ENCODE results near the gene BCAR3. TPM values are rescaled to one million over a fixed set of nuclear protein-coding genes. Genes with fewer than 3 reads are reported as not detected.
A peak's percentile ranks its signal among the peaks of the same experiment; 100 is the strongest.

The BCAR3 gene
- total RNA-seq, 2 experiments from 2014 or later = 0.42 to 0.55 TPM

GRCh38 chr1:93638981-93639380 lies 42.7 kb downstream of the BCAR3 start:
- no peaks in the 10 kb centered on the region for H3K27me3 Mint-ChIP-seq (ENCODE audit: low read depth)
- CTCF ChIA-PET = interaction anchor here (0.7 to 1.3 kb wide), 3 partner anchors 10 to 69 kb away, joined by 4 to 6 read pairs (median 5); no protein-coding TSS in a partner anchor
- no peaks in the 10 kb centered on the region for H3K9me3 Mint-ChIP-seq
- intact Hi-C loops (cut with micrococcal nuclease) = loop anchor here (10.0 kb wide), 1 partner anchor 696 kb away; no protein-coding TSS in a partner anchor
- no peaks in the 10 kb centered on the region for H3K36me3 Mint-ChIP-seq (ENCODE audit: low read depth)
- H3K27ac Mint-ChIP-seq = no peak overlapping the region
- no peak for DNase-seq
- peaks cover 6% of the 10 kb centered on the region for H3K4me1 Mint-ChIP-seq (ENCODE audit: low read depth)
- no peak overlapping the region for H3K4me3 Mint-ChIP-seq

- Mint-ChIP-seq H3K27me3 (ENCODE audit: low read depth) (no peaks in the 10 kb centered on the region), H3K9me3 (no peaks in the 10 kb centered on the region), H3K27ac (no peak overlapping the region)
These were observed 43.3 kb downstream of the BCAR3 start for GRCh38 chr1:93638307-93638847.

GRCh38 chr1:93636712-93637111 lies 44.9 kb downstream of the BCAR3 start:
- no peak overlapping the region for H3K27ac Mint-ChIP-seq
- H3K27me3 Mint-ChIP-seq (ENCODE audit: low read depth) = no peaks in the 10 kb centered on the region
- CTCF ChIA-PET = interaction anchor here (10.3 kb wide), 1 partner anchor 178 kb away, joined by 188 read pairs; no protein-coding TSS in a partner anchor
- H3K4me1 Mint-ChIP-seq (ENCODE audit: low read depth) = no peaks in the 10 kb centered on the region
- intact Hi-C loops (cut with micrococcal nuclease) = loop anchor here (10.0 kb wide), 1 partner anchor 698 kb away; no protein-coding TSS in a partner anchor
- no peaks in the 10 kb centered on the region for H3K36me3 Mint-ChIP-seq (ENCODE audit: low read depth)
- no peaks in the 10 kb centered on the region for H3K9me3 Mint-ChIP-seq
- DNase-seq = no peak
- H3K4me3 Mint-ChIP-seq = no peak overlapping the region

More at GRCh38 chr1:93638307-93638847, 43.3 kb downstream of the BCAR3 start:
- CTCF ChIA-PET = interaction anchor here (0.6 to 1.3 kb wide), 4 partner anchors 9 to 571 kb away, joined by 4 to 6 read pairs (median 4); no protein-coding TSS in a partner anchor
- no peak overlapping the region for H3K4me3 Mint-ChIP-seq
- H3K36me3 Mint-ChIP-seq (ENCODE audit: low read depth) = no peaks in the 10 kb centered on the region
- intact Hi-C loops (cut with micrococcal nuclease) = loop anchor here (10.0 kb wide), 1 partner anchor 696 kb away; no protein-coding TSS in a partner anchor
- no peak for DNase-seq
- peaks cover 2% of the 10 kb centered on the region for H3K4me1 Mint-ChIP-seq (ENCODE audit: low read depth)

- H3K9me3 Mint-ChIP-seq = no peaks in the 10 kb centered on the region
- H3K4me1 Mint-ChIP-seq (ENCODE audit: low read depth) = no peaks in the 10 kb centered on the region
- intact Hi-C loops (cut with micrococcal nuclease) = loop anchor here (10.0 kb wide), 1 partner anchor 699 kb away; no protein-coding TSS in a partner anchor
- H3K27me3 Mint-ChIP-seq (ENCODE audit: low read depth) = no peaks in the 10 kb centered on the region
- no peak for DNase-seq
- CTCF ChIA-PET = interaction anchor here (0.6 to 10.3 kb wide), 4 partner anchors 83 to 215 kb away, joined by 3 to 188 read pairs (median 4); no protein-coding TSS in a partner anchor
- H3K36me3 Mint-ChIP-seq (ENCODE audit: low read depth) = no peaks in the 10 kb centered on the region
- no peak overlapping the region for H3K4me3 Mint-ChIP-seq
- H3K27ac Mint-ChIP-seq = no peak overlapping the region
These were observed 45.8 kb downstream of the BCAR3 start for GRCh38 chr1:93635614-93636543.

GRCh38 chr1:93633313-93633712 lies 48.3 kb downstream of the BCAR3 start:
- Mint-ChIP-seq H3K36me3 (ENCODE audit: low read depth) (no peaks in the 10 kb centered on the region), H3K4me3 (no peak overlapping the region), H3K27ac (no peak overlapping the region), H3K4me1 (ENCODE audit: low read depth) (no peaks in the 10 kb centered on the region), H3K27me3 (ENCODE audit: low read depth) (no peaks in the 10 kb centered on the region), H3K9me3 (no peaks in the 10 kb centered on the region)
- intact Hi-C loops (cut with micrococcal nuclease) = loop anchor here (10.0 kb wide), 1 partner anchor 701 kb away; no protein-coding TSS in a partner anchor
- DNase-seq = no peak
- CTCF ChIA-PET = interaction anchor here (1.0 to 10.3 kb wide), 3 partner anchors 181 to 218 kb away, joined by 4 to 188 read pairs (median 101); no protein-coding TSS in a partner anchor

- CTCF ChIA-PET = interaction anchor here (0.8 to 10.3 kb wide), 7 partner anchors 24 to 223 kb away, joined by 3 to 188 read pairs (median 3); no protein-coding TSS in a partner anchor
- Mint-ChIP-seq H3K4me3 (no peak overlapping the region), H3K36me3 (ENCODE audit: low read depth) (no peaks in the 10 kb centered on the region), H3K27me3 (ENCODE audit: low read depth) (no peaks in the 10 kb centered on the region), H3K27ac (no peak overlapping the region), H3K9me3 (no peaks in the 10 kb centered on the region), H3K4me1 (ENCODE audit: low read depth) (no peaks in the 10 kb centered on the region)
- intact Hi-C loops (cut with micrococcal nuclease) = loop anchor here (10.0 kb wide), 1 partner anchor 703 kb away; no protein-coding TSS in a partner anchor
- DNase-seq = peak; percentile 30
These were observed 49.8 kb downstream of the BCAR3 start for GRCh38 chr1:93631626-93632365.

GRCh38 chr1:93630168-93630567 lies 51.5 kb downstream of the BCAR3 start:
- intact Hi-C loops (cut with micrococcal nuclease) = loop anchor here (1.0 to 10.0 kb wide), 2 partner anchors 244 to 705 kb away; no protein-coding TSS in a partner anchor
- Mint-ChIP-seq H3K27ac (no peak overlapping the region), H3K4me3 (no peak overlapping the region), H3K36me3 (ENCODE audit: low read depth) (no peaks in the 10 kb centered on the region), H3K4me1 (ENCODE audit: low read depth) (no peaks in the 10 kb centered on the region), H3K27me3 (ENCODE audit: low read depth) (no peaks in the 10 kb centered on the region), H3K9me3 (no peaks in the 10 kb centered on the region)
- CTCF ChIA-PET = interaction anchor here (0.8 to 10.3 kb wide), 24 partner anchors 9 to 326 kb away, joined by 3 to 188 read pairs (median 6); no protein-coding TSS in a partner anchor
- DNase-seq = no peak

GRCh38 chr1:93629101-93630059 lies 52.3 kb downstream of the BCAR3 start:
- intact Hi-C loops (cut with micrococcal nuclease) = loop anchor here (1.0 to 10.0 kb wide), 8 partner anchors 185 to 705 kb away; no protein-coding TSS in a partner anchor
- no peaks in the 10 kb centered on the region for H3K27me3 Mint-ChIP-seq (ENCODE audit: low read depth)
- H3K9me3 Mint-ChIP-seq = no peaks in the 10 kb centered on the region
- CTCF ChIA-PET = interaction anchor here (0.6 to 10.3 kb wide), 45 partner anchors 9 to 325 kb away, joined by 3 to 188 read pairs (median 4); no protein-coding TSS in a partner anchor
- peak; percentile 69 for DNase-seq
- H3K36me3 Mint-ChIP-seq (ENCODE audit: low read depth) = no peaks in the 10 kb centered on the region
- H3K4me1 Mint-ChIP-seq (ENCODE audit: low read depth) = no peaks in the 10 kb centered on the region
- H3K27ac Mint-ChIP-seq = no peak overlapping the region
- H3K4me3 Mint-ChIP-seq = no peak overlapping the region

- Mint-ChIP-seq H3K4me3 (no peak overlapping the region), H3K27ac (no peak overlapping the region), H3K9me3 (no peaks in the 10 kb centered on the region), H3K4me1 (ENCODE audit: low read depth) (no peaks in the 10 kb centered on the region), H3K27me3 (ENCODE audit: low read depth) (no peaks in the 10 kb centered on the region), H3K36me3 (ENCODE audit: low read depth) (no peaks in the 10 kb centered on the region)
- CTCF ChIA-PET = interaction anchor here (0.5 to 10.3 kb wide), 34 partner anchors 9 to 324 kb away, joined by 3 to 188 read pairs (median 5); no protein-coding TSS in a partner anchor
- intact Hi-C loops (cut with micrococcal nuclease) = loop anchor here (1.0 to 2.0 kb wide), 6 partner anchors 186 to 548 kb away; no protein-coding TSS in a partner anchor
- no peak for DNase-seq
These were observed 53.0 kb downstream of the BCAR3 start for GRCh38 chr1:93628681-93629080.

GRCh38 chr1:93625582-93626327 lies 55.9 kb downstream of the BCAR3 start:
- H3K36me3 Mint-ChIP-seq (ENCODE audit: low read depth) = no peaks in the 10 kb centered on the region
- CTCF ChIA-PET = interaction anchor here (1.0 to 3.1 kb wide), 4 partner anchors 188 to 220 kb away, joined by 3 to 17 read pairs (median 7); no protein-coding TSS in a partner anchor
- no peaks in the 10 kb centered on the region for H3K9me3 Mint-ChIP-seq
- H3K4me3 Mint-ChIP-seq = no peak overlapping the region
- H3K27me3 Mint-ChIP-seq (ENCODE audit: low read depth) = no peaks in the 10 kb centered on the region
- H3K4me1 Mint-ChIP-seq (ENCODE audit: low read depth) = no peaks in the 10 kb centered on the region
- DNase-seq = no peak
- H3K27ac Mint-ChIP-seq = no peak overlapping the region
- intact Hi-C loops (cut with micrococcal nuclease) = no loop called here
